Activated T-cell treated with anti-CD3 and anti-CD28 coated beads, Interleukin-2, amount 50 U/mL, for 72 hours (primary cell): ENCODE measurements around the gene PRTG. TPM values are rescaled to one million over a fixed set of nuclear protein-coding genes. Genes with fewer than 3 reads are reported as not detected.
"Not testable (repeated sequence)": the region's sequence is repeated elsewhere in the genome, so short reads cannot be mapped to it uniquely, and the experiment has no call there.

Experiments used
- ATAC-seq, 2 donors: fragments of 150-1000 bp; cut with Tn5 transposase; replicated peaks in 1 of 2; 2 replicates each; pipeline ENCODE4 v1.10.0; 2021; ENCODE audit warnings: moderate library complexity in 2 of 2, mild to moderate bottlenecking in 1 of 2
- DNase-seq, 2 donors: peaks; one replicate each; pipeline ENCODE4 v3.0.0; 2021 to 2022; ENCODE audit warnings: mixed read lengths in 1 of 2
- H3K27ac Mint-ChIP-seq: one replicate; pipeline ENCODE4 v1.8.0; 2022; ENCODE audit warnings: mild to moderate bottlenecking, moderate library complexity, mixed read lengths
- H3K27me3 Mint-ChIP-seq: one replicate; pipeline ENCODE4 v1.8.0; 2022; ENCODE audit warnings: low read depth, mixed read lengths
- H3K36me3 Mint-ChIP-seq, 2 donors: one replicate each; pipeline ENCODE4 v1.8.0; 2022; ENCODE audit warnings: mixed read lengths in 2 of 2, mild to moderate bottlenecking in 1 of 2; ENCODE audit not compliant: insufficient read depth in 2 of 2
- H3K4me1 Mint-ChIP-seq: one replicate; pipeline ENCODE4 v1.8.0; 2022; ENCODE audit warnings: low read depth, mixed read lengths
- H3K4me3 Mint-ChIP-seq, 2 donors: one replicate each; pipeline ENCODE4 v1.8.0; 2022; ENCODE audit warnings: mild to moderate bottlenecking in 2 of 2, mixed read lengths in 2 of 2, moderate library complexity in 2 of 2
- H3K9me3 Mint-ChIP-seq, 2 donors: one replicate each; pipeline ENCODE4 v1.8.0; 2022; ENCODE audit warnings: mixed read lengths in 2 of 2
- total RNA-seq, 2 donors: library from RNA; stranded (reverse); gene quantifications; one replicate each; pipeline ENCODE4 v1.2.3, GENCODE V29; 2022

PRTG gene
- total RNA-seq, 2 donors from 2014 or later = 0.25 TPM; not detected in 1

DNA sequence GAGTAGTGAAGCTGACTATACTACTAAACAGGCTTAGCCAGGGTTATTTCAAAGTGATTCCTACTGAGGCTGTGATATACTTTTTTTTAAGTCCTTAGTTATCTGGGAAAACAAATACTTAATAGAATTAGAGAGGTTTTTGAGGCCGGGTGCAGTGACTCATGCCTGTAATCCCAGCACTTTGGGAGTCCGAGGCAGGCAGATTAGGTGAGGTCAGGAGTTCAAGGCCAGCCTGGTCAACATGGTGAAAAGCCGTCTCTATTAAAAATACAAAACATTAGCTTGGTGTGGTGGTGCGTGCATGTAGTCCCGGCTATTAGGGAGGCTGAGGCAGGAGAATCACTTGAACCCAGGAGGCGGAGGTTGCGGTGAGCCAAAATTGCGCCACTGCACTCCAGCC lies 34.2 kb downstream of the PRTG start:
- DNase-seq (no peak), ATAC-seq (no peak)
- Mint-ChIP-seq H3K4me3 (no peak overlapping the region), H3K27me3 (peaks cover 6% of the 10 kb centered on the region), H3K36me3 (no peaks in the 10 kb centered on the region), H3K27ac (no peak overlapping the region), H3K4me1 (peaks cover 5% of the 10 kb centered on the region), H3K9me3 (no peaks in the 10 kb centered on the region)

DNA sequence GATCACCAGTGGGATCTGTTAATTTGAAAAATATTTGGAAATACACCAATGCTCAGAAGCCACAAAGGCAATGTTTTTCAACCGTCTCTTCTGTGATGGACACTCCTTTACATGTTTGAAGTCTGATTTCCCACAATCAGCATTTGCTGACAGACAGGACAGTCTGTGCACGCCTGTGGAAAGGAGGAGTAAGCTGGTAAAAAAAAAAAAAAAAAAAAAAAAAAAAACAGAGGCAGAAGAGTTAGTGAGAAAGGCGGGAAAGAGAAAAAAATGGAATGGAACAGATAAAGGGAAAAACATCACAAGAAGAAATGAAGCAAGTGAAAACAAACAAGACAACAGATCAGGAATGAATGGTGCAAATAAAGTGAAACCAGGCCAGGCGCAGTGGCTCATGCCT lies 35.0 kb downstream of the PRTG start:
- DNase-seq = no peak
- H3K9me3 Mint-ChIP-seq = no peaks in the 10 kb centered on the region
- H3K4me1 Mint-ChIP-seq = peaks cover 7% of the 10 kb centered on the region
- H3K4me3 Mint-ChIP-seq = no peak overlapping the region
- peaks cover 6% of the 10 kb centered on the region for H3K27me3 Mint-ChIP-seq
- no peak for ATAC-seq
- H3K36me3 Mint-ChIP-seq = no peaks in the 10 kb centered on the region
- H3K27ac Mint-ChIP-seq = no peak overlapping the region

DNA sequence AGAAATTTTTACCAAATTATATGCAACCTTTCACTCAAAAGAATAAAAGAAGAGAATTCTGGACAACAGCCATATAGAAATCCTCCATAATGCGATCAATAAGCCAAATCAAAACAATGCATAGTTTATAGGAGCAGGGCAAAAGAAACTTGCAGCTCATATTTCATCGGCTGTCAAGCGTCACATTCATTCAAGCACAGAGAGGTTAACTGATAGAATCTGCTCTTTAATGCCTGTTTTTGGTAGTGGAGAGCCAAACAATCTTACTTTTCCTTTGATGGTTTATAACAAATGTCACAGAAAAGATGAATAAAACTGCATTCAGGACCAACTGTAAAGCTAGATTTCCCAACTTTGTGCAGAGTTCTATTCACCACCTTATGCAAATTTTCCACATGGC lies 35.4 kb downstream of the PRTG start:
- Mint-ChIP-seq H3K9me3 (no peaks in the 10 kb centered on the region), H3K27ac (no peak overlapping the region), H3K27me3 (peaks cover 6% of the 10 kb centered on the region), H3K4me1 (peaks cover 7% of the 10 kb centered on the region), H3K36me3 (no peaks in the 10 kb centered on the region), H3K4me3 (no peak overlapping the region)
- ATAC-seq (no peak), DNase-seq (no peak)

DNA sequence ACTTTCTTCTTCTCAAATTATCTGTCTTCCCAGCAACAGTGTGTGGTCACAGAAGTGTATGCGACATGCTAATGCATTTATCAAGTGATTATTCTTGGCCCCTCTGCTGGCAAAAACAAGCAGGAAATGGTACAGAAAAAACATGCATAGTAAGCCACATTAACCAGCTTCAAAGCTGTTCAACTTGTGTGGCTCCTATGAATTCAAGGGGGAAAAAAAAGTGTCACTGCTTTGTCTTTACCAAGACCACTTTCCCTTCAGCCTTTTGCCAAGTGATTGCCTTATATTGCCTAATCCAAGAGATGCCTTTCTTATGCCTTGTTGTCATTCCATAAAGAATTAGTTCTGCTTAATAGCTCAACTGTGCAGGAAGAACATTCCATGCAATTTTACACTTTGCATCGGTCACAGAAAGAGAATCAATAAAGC lies 39.1 kb downstream of the PRTG start:
- H3K4me3 Mint-ChIP-seq = no peak overlapping the region
- ATAC-seq (no peak), DNase-seq (no peak)
- peaks cover 18% of the 10 kb centered on the region for H3K4me1 Mint-ChIP-seq
- no peak overlapping the region for H3K27ac Mint-ChIP-seq
- H3K9me3 Mint-ChIP-seq = no peaks in the 10 kb centered on the region
- no peaks in the 10 kb centered on the region for H3K36me3 Mint-ChIP-seq
- H3K27me3 Mint-ChIP-seq = no peaks in the 10 kb centered on the region

DNA sequence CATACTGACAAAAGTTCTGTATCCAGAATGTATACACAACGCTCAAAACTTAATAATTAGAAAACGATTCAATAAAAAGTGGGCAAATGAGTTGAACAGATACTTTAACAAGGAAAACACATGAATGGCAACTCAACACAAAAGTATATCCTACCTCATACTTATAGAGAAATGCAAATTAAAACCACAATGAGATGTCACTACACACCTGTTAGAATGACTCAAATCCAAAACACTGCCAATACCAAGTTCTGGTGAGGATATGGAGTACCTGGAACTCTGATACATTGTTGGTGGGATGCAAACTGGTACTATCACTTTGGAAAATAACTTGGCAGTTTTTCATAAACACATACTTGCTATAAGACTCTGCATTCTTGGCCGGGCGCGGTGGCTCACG lies 42.1 kb downstream of the PRTG start:
- peak overlapping the region in 1 of 2 donors; percentile 17 for H3K4me3 Mint-ChIP-seq
- ATAC-seq (peak in 1 of 2 donors; percentile 62), DNase-seq (no peak)
- H3K27ac Mint-ChIP-seq = no peak overlapping the region
- H3K4me1 Mint-ChIP-seq = peaks cover 24% of the 10 kb centered on the region
- H3K36me3 Mint-ChIP-seq = no peaks in the 10 kb centered on the region
- H3K27me3 Mint-ChIP-seq = peaks cover 9% of the 10 kb centered on the region
- no peaks in the 10 kb centered on the region for H3K9me3 Mint-ChIP-seq

DNA sequence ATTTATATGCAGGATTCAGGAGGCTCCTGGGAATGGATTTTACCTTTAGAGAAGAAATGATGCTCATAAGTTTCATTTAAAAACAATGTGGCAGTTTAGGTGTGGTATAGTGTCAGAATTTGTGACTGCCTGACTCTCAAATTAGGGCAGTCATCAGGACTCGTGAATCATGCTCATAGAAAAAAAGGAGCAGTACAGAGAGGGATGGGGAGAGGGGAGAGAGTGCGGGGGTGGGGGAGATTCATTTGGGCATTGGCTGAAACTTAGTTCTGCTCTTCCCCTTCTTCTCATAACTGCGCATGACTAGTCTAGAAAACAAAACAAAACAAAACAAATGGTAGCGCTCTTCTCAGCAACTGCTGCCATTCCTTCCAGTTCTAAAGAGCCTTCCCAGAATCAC lies 44.3 kb downstream of the PRTG start:
- H3K27me3 Mint-ChIP-seq = peaks cover 9% of the 10 kb centered on the region
- H3K9me3 Mint-ChIP-seq = no peaks in the 10 kb centered on the region
- DNase-seq (peak in 1 of 2 donors; percentile 7), ATAC-seq (peak in 1 of 2 donors; percentile 42)
- H3K27ac Mint-ChIP-seq = no peak overlapping the region
- no peaks in the 10 kb centered on the region for H3K36me3 Mint-ChIP-seq
- no peak overlapping the region for H3K4me3 Mint-ChIP-seq
- peaks cover 23% of the 10 kb centered on the region for H3K4me1 Mint-ChIP-seq

DNA sequence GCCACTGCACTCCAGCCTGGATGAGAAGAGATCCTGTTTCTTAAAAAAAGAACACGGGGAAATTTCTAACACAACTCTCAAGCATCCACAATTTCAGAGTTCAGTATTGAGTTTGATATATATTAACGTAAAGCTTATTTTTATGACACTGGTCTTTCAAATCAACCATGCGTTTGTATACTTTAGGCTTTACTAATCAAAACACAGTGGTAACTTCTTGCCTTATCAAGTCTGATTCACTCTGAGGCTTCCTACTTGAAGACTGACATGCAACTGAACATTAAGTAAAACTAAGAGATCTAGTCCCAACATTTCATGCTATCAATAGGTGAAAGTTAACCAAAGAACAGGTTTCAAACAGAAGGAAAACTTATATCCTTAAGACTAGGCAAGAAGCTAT lies 46.7 kb downstream of the PRTG start:
- no peak for ATAC-seq
- Mint-ChIP-seq H3K4me3 (no peak overlapping the region), H3K9me3 (no peaks in the 10 kb centered on the region), H3K27ac (no peak overlapping the region), H3K4me1 (peaks cover 22% of the 10 kb centered on the region), H3K36me3 (no peaks in the 10 kb centered on the region), H3K27me3 (peaks cover 9% of the 10 kb centered on the region)
- DNase-seq = no peak

DNA sequence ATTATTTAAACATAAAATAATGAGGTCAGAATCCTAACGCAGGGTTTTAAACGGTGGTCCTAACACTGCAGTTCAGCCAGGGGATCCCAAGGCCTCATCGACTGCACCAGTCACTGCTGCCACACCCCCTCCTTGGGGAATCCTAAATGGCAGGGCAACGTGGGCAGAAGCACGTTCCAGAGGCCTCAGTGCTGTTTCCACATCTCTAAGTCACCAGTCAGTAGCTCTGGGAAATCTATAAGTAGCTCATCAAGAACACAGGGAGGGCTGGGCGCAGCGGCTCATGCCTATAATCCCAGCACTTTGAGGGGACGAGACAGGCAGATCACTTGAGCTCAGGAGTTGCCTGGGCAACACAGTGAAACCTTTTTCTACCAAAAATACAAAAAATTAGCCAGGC lies 47.5 kb downstream of the PRTG start:
- Mint-ChIP-seq H3K27ac (no peak overlapping the region), H3K4me1 (peaks cover 14% of the 10 kb centered on the region), H3K9me3 (no peaks in the 10 kb centered on the region), H3K4me3 (no peak overlapping the region), H3K27me3 (peaks cover 9% of the 10 kb centered on the region), H3K36me3 (no peaks in the 10 kb centered on the region)
- ATAC-seq (no peak), DNase-seq (no peak)

DNA sequence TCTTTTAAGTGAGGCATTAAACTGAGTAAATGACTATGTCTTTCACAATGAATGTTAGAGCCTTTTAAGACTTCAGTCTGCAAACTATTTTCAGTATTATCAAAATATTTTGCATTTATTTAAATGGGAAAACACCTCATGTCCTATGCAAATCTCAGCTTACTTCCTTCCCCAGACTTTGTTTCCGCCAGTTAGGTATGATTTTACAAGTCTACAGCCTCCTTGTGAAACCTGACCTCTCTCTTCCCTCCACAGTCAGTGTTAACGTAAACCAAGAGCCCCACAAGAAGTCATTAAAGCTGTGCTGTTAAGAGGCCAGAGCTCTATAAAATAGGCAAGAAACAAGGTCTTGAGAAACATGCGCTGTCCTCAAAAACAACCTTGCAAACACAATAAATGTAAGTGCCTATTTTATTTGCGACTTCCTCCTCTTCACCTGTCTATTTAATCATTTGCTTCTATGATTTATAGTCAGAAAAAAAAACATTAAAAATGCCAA lies 48.3 kb downstream of the PRTG start:
- no peak overlapping the region for H3K4me3 Mint-ChIP-seq
- DNase-seq (no peak), ATAC-seq (peak in 1 of 2 donors; percentile 42)
- H3K27me3 Mint-ChIP-seq = peaks cover 9% of the 10 kb centered on the region
- H3K9me3 Mint-ChIP-seq = no peaks in the 10 kb centered on the region
- peaks cover 12% of the 10 kb centered on the region for H3K4me1 Mint-ChIP-seq
- H3K36me3 Mint-ChIP-seq = no peaks in the 10 kb centered on the region
- no peak overlapping the region for H3K27ac Mint-ChIP-seq

DNA sequence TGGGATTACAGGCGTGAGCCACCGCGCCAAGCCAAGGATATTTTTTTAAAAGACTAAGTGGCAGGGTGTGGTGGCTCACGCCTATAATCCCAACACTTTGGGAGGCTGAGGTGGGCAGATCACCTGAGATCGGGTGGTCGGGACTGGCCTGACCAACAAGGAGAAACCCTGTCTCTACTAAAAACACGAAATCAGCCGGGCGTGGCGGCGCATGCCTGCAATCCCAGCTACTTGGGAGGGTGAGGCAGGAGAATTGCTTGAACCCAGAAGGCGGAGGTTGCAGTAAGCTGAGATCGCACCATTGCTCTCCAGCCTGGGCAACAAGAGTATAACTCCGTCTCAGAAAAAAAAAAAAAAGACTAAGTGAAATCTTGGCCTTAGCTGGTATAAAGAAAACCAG lies 49.8 kb downstream of the PRTG start:
- ATAC-seq, H3K9me3 Mint-ChIP-seq, H3K27me3 Mint-ChIP-seq, DNase-seq, H3K27ac Mint-ChIP-seq, H3K36me3 Mint-ChIP-seq, H3K4me1 Mint-ChIP-seq, H3K4me3 Mint-ChIP-seq: not testable (repeated sequence)

DNA sequence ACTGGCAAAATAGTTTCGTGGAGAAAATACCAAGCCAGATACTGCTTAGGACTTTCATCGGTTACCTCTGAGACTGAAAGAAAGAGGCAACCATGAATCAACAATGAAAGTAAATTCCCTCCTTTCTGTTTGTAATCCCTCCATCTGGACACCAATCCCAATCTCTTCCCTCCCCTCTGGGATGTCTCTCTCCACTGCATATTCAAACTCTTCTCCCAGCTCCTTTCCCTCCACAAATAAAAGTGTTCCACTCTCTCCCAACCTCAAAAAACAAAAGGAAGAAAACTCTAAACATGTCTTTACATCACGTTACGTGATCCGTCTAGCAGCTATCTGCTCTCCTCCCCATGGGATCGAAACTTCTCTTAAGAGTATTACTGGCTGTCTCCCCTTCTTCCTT lies 55.2 kb downstream of the PRTG start:
- no peak overlapping the region for H3K27ac Mint-ChIP-seq
- peaks cover 9% of the 10 kb centered on the region for H3K27me3 Mint-ChIP-seq
- DNase-seq (no peak), ATAC-seq (no peak)
- no peaks in the 10 kb centered on the region for H3K9me3 Mint-ChIP-seq
- no peak overlapping the region for H3K4me3 Mint-ChIP-seq
- no peaks in the 10 kb centered on the region for H3K4me1 Mint-ChIP-seq
- no peaks in the 10 kb centered on the region for H3K36me3 Mint-ChIP-seq

DNA sequence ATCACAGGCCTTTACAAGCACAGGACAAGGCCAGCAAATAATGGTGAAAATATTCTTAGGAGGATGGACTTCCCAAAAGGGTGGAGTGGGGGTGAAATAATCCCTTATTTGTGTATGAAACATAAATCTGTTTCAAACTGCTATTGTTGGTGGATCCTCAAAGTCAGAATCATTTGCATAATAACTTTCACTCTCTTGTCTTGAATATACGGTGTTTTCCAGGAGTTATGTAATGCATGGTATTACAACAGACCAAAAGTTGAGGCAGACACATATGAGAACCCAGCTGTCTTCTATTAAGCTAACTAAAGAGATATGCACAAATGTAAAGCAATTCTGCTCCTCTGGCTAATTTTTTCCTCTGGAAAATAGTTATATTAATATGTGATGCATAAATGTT lies 57.7 kb downstream of the PRTG start:
- Mint-ChIP-seq H3K27ac (no peak overlapping the region), H3K36me3 (no peaks in the 10 kb centered on the region), H3K4me1 (no peaks in the 10 kb centered on the region), H3K9me3 (no peaks in the 10 kb centered on the region), H3K4me3 (no peak overlapping the region), H3K27me3 (peaks cover 9% of the 10 kb centered on the region)
- peak in 1 of 2 donors; percentile 23 for ATAC-seq
- DNase-seq = no peak

DNA sequence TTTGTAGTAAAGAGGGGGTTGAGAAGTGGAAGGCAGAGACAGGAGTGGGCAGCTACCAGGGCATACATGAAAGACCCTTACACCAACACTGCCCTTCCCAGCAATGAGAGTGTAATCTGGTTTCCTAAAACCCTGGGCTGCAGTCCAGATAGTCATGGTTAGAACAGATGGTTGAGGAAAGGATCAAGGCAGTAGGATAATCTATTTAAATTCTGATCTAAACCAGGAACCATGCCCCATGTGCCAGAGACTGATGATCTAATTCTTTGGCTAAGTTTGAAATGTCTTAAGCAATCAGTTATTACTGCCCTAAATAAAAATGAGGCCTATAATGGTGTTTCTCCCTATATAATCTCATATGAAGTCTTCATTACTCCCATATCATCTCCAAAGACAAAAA lies 59.6 kb downstream of the PRTG start:
- Mint-ChIP-seq H3K4me1 (no peaks in the 10 kb centered on the region), H3K36me3 (no peaks in the 10 kb centered on the region), H3K4me3 (no peak overlapping the region), H3K27ac (no peak overlapping the region), H3K27me3 (peaks cover 8% of the 10 kb centered on the region), H3K9me3 (no peaks in the 10 kb centered on the region)
- ATAC-seq = no peak
- no peak for DNase-seq

DNA sequence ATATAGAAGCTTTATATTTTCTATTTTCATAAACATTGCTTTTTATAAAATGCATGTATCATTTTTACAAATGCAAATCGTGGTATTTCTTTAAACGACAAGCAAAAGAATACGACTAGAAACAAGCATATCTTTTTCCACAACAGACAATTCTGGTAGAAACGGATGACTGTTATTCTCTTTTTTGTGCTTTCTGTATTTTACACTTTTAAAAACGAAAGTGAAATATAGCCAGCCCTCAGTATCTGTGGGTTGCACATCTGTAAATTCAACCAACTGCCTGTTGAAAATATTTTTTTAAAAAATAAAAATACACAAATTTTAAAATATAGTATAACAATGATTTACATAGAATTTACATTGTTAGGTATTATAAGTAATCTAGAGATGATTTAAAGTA lies 61.3 kb downstream of the PRTG start:
- no peak overlapping the region for H3K4me3 Mint-ChIP-seq
- ATAC-seq = peak; percentile 59 to 60
- no peak for DNase-seq

More for the DNA sequence above, 61.3 kb downstream of the PRTG start:
- no peaks in the 10 kb centered on the region for H3K27me3 Mint-ChIP-seq
- no peak overlapping the region for H3K27ac Mint-ChIP-seq
- no peaks in the 10 kb centered on the region for H3K9me3 Mint-ChIP-seq
- H3K36me3 Mint-ChIP-seq = no peaks in the 10 kb centered on the region
- no peaks in the 10 kb centered on the region for H3K4me1 Mint-ChIP-seq
